ENCODE data around the gene DENND5B. TPM values are rescaled to one million over a fixed set of nuclear protein-coding genes. Genes with fewer than 3 reads are reported as not detected.

The DENND5B gene
- total RNA-seq, 1 experiment from 2014 or later: 34.9 TPM

DNA sequence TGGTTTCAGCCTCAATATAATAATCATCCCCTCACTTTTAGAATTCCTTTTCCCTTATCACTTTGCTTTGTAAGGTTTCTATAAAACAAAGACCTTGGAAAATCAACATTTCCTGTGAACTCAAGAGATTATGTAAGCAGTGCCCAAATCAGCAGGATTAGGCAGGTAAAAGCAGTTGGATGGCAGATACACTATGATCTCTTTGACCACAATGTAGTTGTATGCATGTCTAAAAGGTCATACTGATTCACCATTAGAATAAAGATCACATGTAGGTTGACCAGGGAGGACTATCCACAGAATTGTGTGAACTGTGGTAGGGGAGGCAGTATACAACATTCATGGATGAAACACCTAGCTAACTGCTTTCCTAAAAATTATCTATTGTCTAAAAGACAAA is 57.5 kb downstream of the DENND5B start:
- H3K4me3 Mint-ChIP-seq (ENCODE audit: unreplicated experiment): no peak overlapping the region
- Histone ChIP-seq H3K27me3 (replicated peaks; ENCODE audit: control insufficient read depth, insufficient read depth, low read length) (no peaks in the 10 kb centered on the region), H3K36me3 (ENCODE audit: control insufficient read depth, insufficient read depth, low read length) (no peaks in the 10 kb centered on the region), H3K4me1 (peaks cover 9% of the 10 kb centered on the region; the same call in 1 of the 2 replicates), H3K9me3 (no peaks in the 10 kb centered on the region), H3K4me3 (ENCODE audit: low read depth, low read length) (no peak overlapping the region)
- H3K9me3 Mint-ChIP-seq (ENCODE audit: unreplicated experiment): peaks cover 12% of the 10 kb centered on the region
- no peak for DNase-seq
- no peaks in the 10 kb centered on the region for H3K27me3 Mint-ChIP-seq (ENCODE audit: insufficient read depth, unreplicated experiment)
- no TSS peak for BruUV-seq (replicated peaks)
- no peak for TF ChIP-seq CTCF (IDR thresholded peaks at IDR 0.05; ENCODE audit: insufficient read depth in 1 of 2, low read depth in 1 of 2, low read length in 1 of 2, severe bottlenecking in 1 of 2, unreplicated experiment in 1 of 2)
- POLR2A ChIA-PET: no interaction called here
- no peaks in the 10 kb centered on the region for H3K36me3 Mint-ChIP-seq (ENCODE audit: insufficient read depth, unreplicated experiment)
- H3K4me1 Mint-ChIP-seq (ENCODE audit: low read depth, unreplicated experiment): peaks cover 10% of the 10 kb centered on the region
- CTCF ChIA-PET: no interaction called here
- no peak overlapping the region for H3K27ac Mint-ChIP-seq (ENCODE audit: unreplicated experiment)
- intact Hi-C loops (cut with micrococcal nuclease; ENCODE audit: unreplicated experiment): no loop called here

- intact Hi-C loops (cut with micrococcal nuclease; ENCODE audit: unreplicated experiment): no loop called here
- no peaks in the 10 kb centered on the region for H3K27me3 Mint-ChIP-seq (ENCODE audit: insufficient read depth, unreplicated experiment)
Measured at GRCh38 chr12:31531893-31532292, 59.0 kb downstream of the DENND5B start.

GRCh38 chr12:31528095-31528494 is 62.8 kb downstream of the DENND5B start:
- intact Hi-C loops (cut with micrococcal nuclease; ENCODE audit: unreplicated experiment): no loop called here
- no TSS peak for BruUV-seq (replicated peaks)
- Mint-ChIP-seq H3K36me3 (ENCODE audit: insufficient read depth, unreplicated experiment) (no peaks in the 10 kb centered on the region), H3K9me3 (ENCODE audit: unreplicated experiment) (no peaks in the 10 kb centered on the region), H3K27me3 (ENCODE audit: insufficient read depth, unreplicated experiment) (no peaks in the 10 kb centered on the region), H3K4me1 (ENCODE audit: low read depth, unreplicated experiment) (peaks cover 25% of the 10 kb centered on the region), H3K4me3 (ENCODE audit: unreplicated experiment) (no peak overlapping the region), H3K27ac (ENCODE audit: unreplicated experiment) (no peak overlapping the region)
- ChIA-PET CTCF (no interaction called here), POLR2A (interaction anchor here (0.6 kb wide), 1 partner anchor 40 kb away, joined by 5 read pairs; no protein-coding TSS in a partner anchor)
- H3K36me3 ChIP-seq (ENCODE audit: control insufficient read depth, insufficient read depth, low read length): no peaks in the 10 kb centered on the region
- no peak for TF ChIP-seq CTCF (IDR thresholded peaks at IDR 0.05; ENCODE audit: insufficient read depth in 1 of 2, low read depth in 1 of 2, low read length in 1 of 2, severe bottlenecking in 1 of 2, unreplicated experiment in 1 of 2)
- peaks cover 20% of the 10 kb centered on the region for H3K4me1 ChIP-seq
- no peaks in the 10 kb centered on the region for H3K9me3 ChIP-seq
- no peaks in the 10 kb centered on the region for H3K27me3 ChIP-seq (replicated peaks; ENCODE audit: control insufficient read depth, insufficient read depth, low read length)
- DNase-seq: no peak
- no peak overlapping the region for H3K4me3 ChIP-seq (ENCODE audit: low read depth, low read length)

More at GRCh38 chr12:31531893-31532292, 59.0 kb downstream of the DENND5B start:
- Histone ChIP-seq H3K27me3 (replicated peaks; ENCODE audit: control insufficient read depth, insufficient read depth, low read length) (no peaks in the 10 kb centered on the region), H3K36me3 (ENCODE audit: control insufficient read depth, insufficient read depth, low read length) (no peaks in the 10 kb centered on the region), H3K4me1 (peaks cover 9% of the 10 kb centered on the region; the same call in 1 of the 2 replicates), H3K4me3 (ENCODE audit: low read depth, low read length) (no peak overlapping the region), H3K9me3 (no peaks in the 10 kb centered on the region)
- H3K4me3 Mint-ChIP-seq (ENCODE audit: unreplicated experiment): no peak overlapping the region
- H3K4me1 Mint-ChIP-seq (ENCODE audit: low read depth, unreplicated experiment): peaks cover 14% of the 10 kb centered on the region
- CTCF ChIA-PET: no interaction called here
- no TSS peak for BruUV-seq (replicated peaks)
- H3K27ac Mint-ChIP-seq (ENCODE audit: unreplicated experiment): no peak overlapping the region
- no peak for TF ChIP-seq CTCF (IDR thresholded peaks at IDR 0.05; ENCODE audit: insufficient read depth in 1 of 2, low read depth in 1 of 2, low read length in 1 of 2, severe bottlenecking in 1 of 2, unreplicated experiment in 1 of 2)
- H3K9me3 Mint-ChIP-seq (ENCODE audit: unreplicated experiment): peaks cover under 1% of the 10 kb centered on the region
- POLR2A ChIA-PET: no interaction called here
- no peak for DNase-seq
- no peaks in the 10 kb centered on the region for H3K36me3 Mint-ChIP-seq (ENCODE audit: insufficient read depth, unreplicated experiment)

Measured in Caco-2 (cell line).